Endothelial cell of umbilical vein (primary cell): ENCODE results near the gene CEP192. TPM values are rescaled to one million over a fixed set of nuclear protein-coding genes. Genes with fewer than 3 reads are reported as not detected.

Source experiments
- BruUV-seq: library from RNA; stranded (reverse); fragments of 400-500 nt; replicated peaks from 2 replicates; lab custom pipeline; 2021; lab: Mats Ljungman, UMichigan
- CTCF ChIA-PET: fragments of 300-600, 350-600 bp; sonication (Branson Sonifier 250); formaldehyde crosslinking; loops from one replicate; lab custom pipeline; 2021; ENCODE audit warnings: antibody characterized with exemption, inconsistent platforms; lab: Charles Lee
- POLR2A ChIA-PET: fragments of 300-600, 350-600 bp; sonication (Branson Sonifier 250); formaldehyde crosslinking; loops from one replicate; lab custom pipeline; 2021; ENCODE audit warnings: antibody characterized with exemption, inconsistent platforms; lab: Charles Lee
- DNase-seq: peaks from one replicate; pipeline ENCODE4 v3.0.0-alpha.2; 2011; ENCODE audit warnings: low read depth, low spot score
- FAIRE-seq: peaks from 2 replicates; lab custom pipeline; 2011; peaks lifted over from hg19 to GRCh38; lab: Jason Lieb, UNC
- H2AFZ ChIP-seq: 2 replicates; pipeline ENCODE4 v1.6.0; 2012; ENCODE audit warnings: low read depth, low read length, control low read depth, inconsistent platforms
- H3K27ac ChIP-seq: 2 replicates; pipeline ENCODE4 v1.5.1; 2011; ENCODE audit warnings: low read depth, mild to moderate bottlenecking, control low read depth, low read length, moderate library complexity; ENCODE audit not compliant: insufficient read depth
- H3K27me3 ChIP-seq, 2 experiments: 2 replicates each; pipeline versions ENCODE4 v1.6.0 to v1.6.1; 2011; ENCODE audit warnings: low read length in 2 of 2, mixed read lengths in 1 of 2; ENCODE audit not compliant: control insufficient read depth in 2 of 2, insufficient read depth in 2 of 2
- H3K36me3 ChIP-seq, 2 experiments: 2 replicates in 1 of 2; 3 replicates in 1 of 2; pipeline ENCODE4 v1.5.1; 2011; ENCODE audit warnings: low read length in 2 of 2, mild to moderate bottlenecking in 1 of 2, moderate library complexity in 1 of 2; ENCODE audit not compliant: control insufficient read depth in 2 of 2, insufficient read depth in 2 of 2; ENCODE audit errors: extremely low read depth in 1 of 2
- H3K4me1 ChIP-seq: 3 replicates; pipeline ENCODE4 v1.5.1; 2011; ENCODE audit warnings: mild to moderate bottlenecking, low read length; ENCODE audit not compliant: control insufficient read depth, insufficient read depth; ENCODE audit errors: extremely low read depth
- H3K4me2 ChIP-seq: 2 replicates; pipeline ENCODE4 v1.6.1; 2011; ENCODE audit warnings: low read length, control low read depth, mixed read lengths; ENCODE audit not compliant: insufficient read depth
- H3K4me3 ChIP-seq, 3 experiments: fragments of 200-600 bp in 1 of 3; sonication (generic), shearing (Covaris generic) in 1 of 3; replicated peaks in 1 of 3; 2 replicates each; pipeline ENCODE4 v1.5.1; 2011 to 2016; ENCODE audit warnings: control low read depth in 3 of 3, low read length in 3 of 3, mild to moderate bottlenecking in 2 of 3, inconsistent platforms in 1 of 3, low read depth in 1 of 3, moderate library complexity in 1 of 3; ENCODE audit not compliant: insufficient read depth in 1 of 3
- H3K79me2 ChIP-seq: 2 replicates; pipeline ENCODE4 v1.6.0; 2012; ENCODE audit warnings: low read length, inconsistent platforms; ENCODE audit not compliant: control insufficient read depth, insufficient read depth
- H3K9ac ChIP-seq: replicated peaks from 2 replicates; pipeline ENCODE3; 2011; ENCODE audit warnings: low read length, control low read depth; ENCODE audit not compliant: insufficient read depth; ENCODE audit errors: extremely low read depth
- H3K9me1 ChIP-seq: replicated peaks from 3 replicates; pipeline ENCODE4 v1.6.0; 2011; ENCODE audit warnings: mild to moderate bottlenecking, low read length; ENCODE audit not compliant: control insufficient read depth, insufficient read depth; ENCODE audit errors: extremely low read depth
- H3K9me3 ChIP-seq: replicated peaks from 2 replicates; pipeline ENCODE4 v1.5.1; 2012; ENCODE audit warnings: low read length, inconsistent platforms; ENCODE audit not compliant: control insufficient read depth, insufficient read depth
- H4K20me1 ChIP-seq: replicated peaks from 2 replicates; pipeline ENCODE3; 2011; ENCODE audit warnings: mild to moderate bottlenecking, low read length; ENCODE audit not compliant: control insufficient read depth, insufficient read depth; ENCODE audit errors: extremely low read depth
- EZH2 ChIP-seq: IDR thresholded peaks from 2 replicates; pipeline ENCODE4 v1.6.1; 2012; ENCODE audit warnings: borderline replicate concordance, low read depth, mild to moderate bottlenecking, moderate library complexity, low read length, inconsistent platforms; ENCODE audit not compliant: severe bottlenecking
- FOS ChIP-seq: IDR thresholded peaks from 2 replicates; pipeline ENCODE4 v1.6.1; 2011; ENCODE audit warnings: mild to moderate bottlenecking, low read length, moderate library complexity, borderline replicate concordance; ENCODE audit not compliant: insufficient read depth
- GATA2 ChIP-seq: IDR thresholded peaks from 2 replicates; pipeline ENCODE4 v1.7.0; 2011; ENCODE audit warnings: low read depth, mild to moderate bottlenecking, moderate library complexity, mixed read lengths, low read length; ENCODE audit not compliant: insufficient read length, insufficient read depth
- JUN ChIP-seq: IDR thresholded peaks from 2 replicates; pipeline ENCODE4 v1.6.1; 2011; ENCODE audit warnings: borderline replicate concordance, low read depth; ENCODE audit not compliant: insufficient read length, insufficient read depth
- MAX ChIP-seq: IDR thresholded peaks from 2 replicates; pipeline ENCODE4 v1.6.1; 2011; ENCODE audit not compliant: insufficient read depth, insufficient read length
- MYC ChIP-seq: IDR thresholded peaks from one replicate; pipeline ENCODE4 v1.6.1; 2011; ENCODE audit warnings: mild to moderate bottlenecking, low read depth, low read length
- POLR2A ChIP-seq: IDR thresholded peaks from 2 replicates; pipeline ENCODE4 v1.6.1; 2012; ENCODE audit warnings: low read depth, mild to moderate bottlenecking, control low read depth, low read length
- POLR2AphosphoS5 ChIP-seq: IDR thresholded peaks from 2 replicates; pipeline ENCODE4 v1.6.1; 2012; ENCODE audit warnings: low read depth, mild to moderate bottlenecking, control low read depth, low read length, moderate library complexity; ENCODE audit not compliant: insufficient read depth
- dilution Hi-C: fragments of 300-500 bp; cut with MboI; formaldehyde crosslinking; loops from one replicate; pipeline ENCODE4 v1.15.0; 2019; ENCODE audit warnings: low sequenced_read_pairs; ENCODE audit not compliant: extremely low pct_ligation_motif_present
- intact Hi-C: fragments of 100-400 bp; cut with micrococcal nuclease; formaldehyde crosslinking; loops from one replicate; pipeline ENCODE4 v1.10.0; 2022
- polyA plus RNA-seq, 4 experiments: library from polyadenylated mRNA; depleted of rRNA in 3 of 4; stranded (reverse) in 3 of 4; unstranded in 1 of 4; fragments of >200 nt; gene quantifications; 2 replicates each; pipeline versions ENCODE4 v1.2.1 to v1.2.3, GENCODE V29; 2011 to 2012; ENCODE audit warnings: missing spikeins in 1 of 4
- total RNA-seq: library from RNA; stranded (reverse); gene quantifications from 2 replicates; pipeline ENCODE4 v1.2.3, GENCODE V29; 2021
- TF ChIP-seq, protein P1 (sequence below), 2 donors: IDR thresholded peaks; 1 replicate in 1 of 2; 2 replicates in 1 of 2; pipeline ENCODE4 v1.5.1; 2011; ENCODE audit warnings: low read length in 2 of 2, mild to moderate bottlenecking in 2 of 2, moderate library complexity in 2 of 2, control low read depth in 1 of 2, inconsistent platforms in 1 of 2, low read depth in 1 of 2; ENCODE audit not compliant: insufficient read depth in 1 of 2; ENCODE audit errors: extremely low read depth in 1 of 2

CEP192 gene
- total and polyA plus RNA-seq, 2 donors (not counting 3 experiments of a cell fraction or from before 2014, with no cell fraction given) = 14.5 to 22.9 TPM

DNA sequence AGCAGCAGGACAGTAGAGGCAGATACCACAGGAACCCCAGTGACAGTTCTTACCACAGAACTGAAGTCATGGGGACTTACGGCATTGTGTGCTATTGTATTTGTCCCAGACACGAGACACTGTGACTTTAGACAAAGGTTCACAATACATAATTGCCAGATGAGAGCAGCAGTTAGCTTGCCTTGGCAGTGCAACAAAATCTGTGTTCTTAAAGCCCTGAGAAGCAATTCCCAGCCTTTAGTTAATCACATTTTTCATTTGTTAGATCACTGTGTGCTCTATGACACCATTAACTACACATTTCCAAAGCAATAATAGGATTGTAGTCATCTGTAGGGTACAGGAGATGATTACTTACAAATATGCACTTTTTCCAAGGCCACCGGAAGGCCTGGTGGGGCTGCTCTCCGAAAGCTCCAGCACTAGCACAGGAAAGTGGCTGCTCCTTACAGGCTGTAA is 129.8 kb downstream of the CEP192 start:
- H4K20me1 ChIP-seq = no peaks in the 10 kb centered on the region
- H3K9ac ChIP-seq = no peak overlapping the region
- no peak overlapping the region for H3K4me2 ChIP-seq
- H3K79me2 ChIP-seq = no peaks in the 10 kb centered on the region
- ChIA-PET POLR2A (no interaction called here), CTCF (interaction anchor here (0.7 to 1.7 kb wide), 2 partner anchors 8 to 38 kb away, joined by 3 to 5 read pairs; no protein-coding TSS in a partner anchor)
- H3K4me1 ChIP-seq = no peaks in the 10 kb centered on the region
- H2AFZ ChIP-seq = no peak overlapping the region
- TF ChIP-seq POLR2AphosphoS5 (no peak), EZH2 (no peak), MYC (no peak), JUN (no peak), GATA2 (no peak), POLR2A (no peak), FOS (no peak), MAX (no peak)
- TF ChIP-seq, protein P1, sequence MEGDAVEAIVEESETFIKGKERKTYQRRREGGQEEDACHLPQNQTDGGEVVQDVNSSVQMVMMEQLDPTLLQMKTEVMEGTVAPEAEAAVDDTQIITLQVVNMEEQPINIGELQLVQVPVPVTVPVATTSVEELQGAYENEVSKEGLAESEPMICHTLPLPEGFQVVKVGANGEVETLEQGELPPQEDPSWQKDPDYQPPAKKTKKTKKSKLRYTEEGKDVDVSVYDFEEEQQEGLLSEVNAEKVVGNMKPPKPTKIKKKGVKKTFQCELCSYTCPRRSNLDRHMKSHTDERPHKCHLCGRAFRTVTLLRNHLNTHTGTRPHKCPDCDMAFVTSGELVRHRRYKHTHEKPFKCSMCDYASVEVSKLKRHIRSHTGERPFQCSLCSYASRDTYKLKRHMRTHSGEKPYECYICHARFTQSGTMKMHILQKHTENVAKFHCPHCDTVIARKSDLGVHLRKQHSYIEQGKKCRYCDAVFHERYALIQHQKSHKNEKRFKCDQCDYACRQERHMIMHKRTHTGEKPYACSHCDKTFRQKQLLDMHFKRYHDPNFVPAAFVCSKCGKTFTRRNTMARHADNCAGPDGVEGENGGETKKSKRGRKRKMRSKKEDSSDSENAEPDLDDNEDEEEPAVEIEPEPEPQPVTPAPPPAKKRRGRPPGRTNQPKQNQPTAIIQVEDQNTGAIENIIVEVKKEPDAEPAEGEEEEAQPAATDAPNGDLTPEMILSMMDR (IDR thresholded peaks at IDR 0.05; ENCODE audit: extremely low read depth in 1 of 2, insufficient read depth in 1 of 2, low read depth in 1 of 2, low read length in 2 of 2) = no peak
- no peak overlapping the region for H3K27ac ChIP-seq
- no peaks in the 10 kb centered on the region for H3K27me3 ChIP-seq
- H3K9me1 ChIP-seq = no peaks in the 10 kb centered on the region
- no peak for DNase-seq
- no TSS peak for BruUV-seq
- peak; percentile 40 for FAIRE-seq
- peaks cover 2 to 13% of the 10 kb centered on the region in 2 experiments for H3K36me3 ChIP-seq
- dilution Hi-C loops (no loop called here), intact Hi-C loops (no loop called here)
- no peaks in the 10 kb centered on the region for H3K9me3 ChIP-seq
- H3K4me3 ChIP-seq = no peak overlapping the region
